Activated CD8-positive, alpha-beta memory T cell treated with anti-CD3 and anti-CD28 coated beads for 4 hours (primary cell): Measurements from ENCODE around the gene GOLT1A.

Experiments used
- DNase-seq, 2 donors: peaks; one replicate each; pipeline ENCODE4 v3.0.0-alpha.2; 2020; ENCODE audit warnings: low read depth in 2 of 2

The GOLT1A gene

DNA sequence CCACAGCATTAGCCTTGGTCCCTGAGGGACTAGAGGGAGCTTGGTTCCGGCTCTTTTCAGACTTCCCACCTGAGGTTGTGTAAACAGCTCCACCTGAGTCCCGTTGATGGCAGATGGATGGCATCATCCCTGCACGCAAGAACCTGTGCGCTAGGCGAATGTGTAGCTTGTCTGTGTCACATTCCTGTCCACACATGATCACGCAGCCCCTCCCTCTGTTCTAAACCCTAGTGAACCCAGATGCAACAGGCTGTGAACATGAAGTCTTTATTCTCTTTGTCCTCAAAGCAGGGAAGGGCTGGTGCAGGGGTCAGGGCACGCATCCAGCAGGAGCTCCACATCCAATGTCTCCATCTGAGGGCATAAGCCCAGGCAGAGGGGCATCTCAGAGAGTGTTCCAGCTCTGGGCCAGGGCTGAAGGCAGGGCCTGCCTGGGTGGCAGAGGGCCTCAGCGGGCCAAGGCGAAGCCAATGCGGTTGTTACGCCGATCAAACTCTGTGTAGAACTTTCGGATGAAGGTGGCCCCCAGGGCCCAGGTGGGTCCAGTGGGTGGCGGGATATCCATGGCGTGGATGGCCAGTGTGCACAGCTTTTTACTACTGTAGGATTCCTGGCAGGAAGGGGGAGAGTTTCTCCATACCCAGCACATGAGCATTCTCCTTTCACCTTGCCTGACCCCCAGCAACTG is 59.1 kb downstream of the GOLT1A start:
- no peak for DNase-seq

DNA sequence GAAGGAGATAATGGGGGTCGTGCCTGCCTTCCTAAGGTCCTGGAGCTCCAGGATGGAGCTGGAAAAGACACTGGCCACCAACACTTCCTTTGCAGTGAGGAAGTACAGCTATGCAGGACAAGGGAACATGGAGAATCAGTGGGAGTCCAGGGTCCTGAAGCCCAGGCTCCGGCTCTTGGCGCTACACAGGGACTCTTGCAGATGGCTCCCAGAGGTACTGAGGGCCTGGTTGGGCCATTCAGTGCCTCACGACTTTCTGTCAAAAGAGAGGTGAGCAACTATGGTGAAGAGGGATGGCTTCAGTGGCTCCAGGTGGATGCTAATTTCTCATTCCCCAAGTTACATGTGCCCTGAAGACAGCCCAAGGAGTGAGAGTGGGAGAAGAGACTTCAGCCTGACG is 60.1 kb downstream of the GOLT1A start:
- DNase-seq: no peak

DNA sequence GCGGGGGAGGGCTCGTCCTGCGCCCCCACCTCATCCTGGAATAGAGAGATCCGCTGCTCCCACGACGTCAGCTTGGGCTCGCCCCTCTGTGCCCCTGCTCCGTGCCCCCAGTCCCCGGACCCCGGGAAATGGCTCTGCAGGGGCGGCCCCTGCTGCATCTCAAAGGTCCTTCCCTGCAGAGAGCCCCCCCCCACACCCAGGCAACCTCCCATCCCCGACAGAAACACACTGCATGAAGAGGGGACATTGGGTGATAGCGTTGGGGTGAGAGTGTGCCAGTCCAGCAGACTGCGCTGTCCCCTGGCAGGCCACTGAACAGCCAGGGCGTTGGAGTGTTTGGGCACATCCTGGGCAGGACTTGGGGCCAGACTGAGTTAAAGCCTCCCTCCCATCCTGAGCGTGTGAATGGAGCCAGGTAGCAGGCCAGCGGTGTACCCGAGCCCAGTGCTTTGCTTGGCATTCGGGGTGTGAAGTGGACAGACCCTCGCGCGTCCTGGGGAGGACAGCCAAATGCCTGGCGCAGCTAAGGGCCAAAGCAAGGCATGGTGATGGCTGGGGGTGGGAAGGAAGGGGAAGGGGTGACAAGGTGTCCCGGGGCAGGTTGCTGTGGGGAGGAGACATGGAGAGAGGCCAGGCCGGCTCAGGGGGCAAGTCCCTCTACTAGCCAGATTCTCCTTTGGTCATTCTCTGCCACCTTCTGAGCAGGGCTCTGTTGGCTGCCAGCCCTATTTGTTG is 61.3 kb downstream of the GOLT1A start:
- no peak for DNase-seq

DNA sequence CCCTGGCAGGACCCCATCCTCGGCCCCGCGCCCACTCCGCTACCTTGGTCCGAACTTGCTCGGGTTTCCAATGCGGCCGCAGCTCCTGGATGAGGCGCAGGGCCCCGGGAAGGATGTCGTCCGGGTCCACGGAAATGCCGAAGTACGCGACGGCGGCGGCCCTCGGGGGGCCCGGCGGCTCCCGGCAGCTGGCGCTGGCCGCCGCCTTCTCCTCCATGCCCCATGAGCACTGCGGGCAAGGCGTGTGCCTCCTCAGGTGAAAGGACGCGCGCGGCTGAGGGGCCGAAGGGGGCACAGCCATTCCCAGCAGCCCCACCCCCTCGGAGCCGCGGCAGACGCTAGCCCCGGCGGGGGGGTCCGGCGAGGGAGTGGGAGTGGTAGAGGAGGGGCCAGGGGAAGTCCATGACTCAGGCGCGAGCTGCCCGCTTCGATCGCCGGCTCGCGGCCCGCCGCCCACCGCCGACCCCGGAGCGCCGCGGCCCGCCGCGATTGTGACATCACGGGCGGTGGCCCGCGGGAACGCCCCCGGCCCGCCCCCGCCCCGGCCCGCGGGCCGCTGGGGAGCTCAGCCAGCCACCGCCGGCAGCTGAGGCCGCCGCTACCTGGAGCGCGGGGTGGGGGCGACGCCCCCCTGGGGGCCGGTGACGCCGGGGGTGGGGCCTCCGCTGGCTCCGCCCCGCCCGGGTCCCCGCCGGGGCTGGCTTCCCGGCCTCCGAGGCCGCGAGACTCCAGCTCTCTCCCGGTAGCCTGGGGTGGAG is 62.1 kb downstream of the GOLT1A start, which contains the start of gene ETNK2:
Gene ETNK2, minus strand, starts transcription at position 493 of the 758 bp plus-strand sequence. Its CDS starts 192 bp downstream, at position 301.
- peak; percentile 26 to 30 for DNase-seq

DNA sequence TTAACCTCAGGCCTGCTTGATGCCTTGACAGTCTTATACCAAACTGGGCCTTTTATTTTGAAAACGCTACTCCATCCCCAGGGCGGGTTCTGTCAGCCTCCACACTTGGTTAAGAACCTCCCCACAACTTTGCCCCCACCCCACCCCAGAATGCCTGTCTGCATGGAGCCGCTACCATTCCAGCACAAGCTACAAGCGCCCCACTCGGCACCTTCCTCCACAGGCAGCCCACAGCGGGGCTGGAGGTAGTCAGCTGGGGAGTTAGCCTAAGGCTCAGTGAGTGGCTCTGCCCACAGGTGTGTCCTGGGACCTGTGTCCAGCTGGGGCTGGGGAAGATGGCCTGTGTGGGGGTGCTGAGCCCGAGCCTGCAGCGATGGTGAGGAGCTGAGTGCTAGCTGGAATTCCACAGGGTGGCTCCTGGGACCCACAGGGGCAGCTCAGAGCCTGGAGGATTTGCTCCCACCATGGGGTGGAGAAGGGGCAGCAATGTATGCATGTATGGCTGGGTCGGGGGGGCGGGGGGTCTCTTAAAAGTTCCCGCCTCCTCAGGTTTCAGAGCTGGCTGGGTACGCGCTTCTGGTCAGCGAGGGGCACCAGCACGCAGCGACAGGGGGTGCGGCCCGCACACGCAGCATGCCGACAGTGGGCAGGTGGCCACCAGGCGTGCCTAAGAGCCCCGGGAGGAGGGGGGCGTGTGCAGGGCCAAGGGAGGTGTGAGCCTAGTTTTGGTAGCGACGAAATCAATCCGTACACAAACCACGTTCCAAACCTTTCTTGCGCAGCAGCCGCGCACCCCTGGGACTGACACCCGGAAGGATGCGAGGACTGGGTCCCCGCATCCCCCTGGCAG is 62.9 kb downstream of the GOLT1A start:
- no peak for DNase-seq

DNA sequence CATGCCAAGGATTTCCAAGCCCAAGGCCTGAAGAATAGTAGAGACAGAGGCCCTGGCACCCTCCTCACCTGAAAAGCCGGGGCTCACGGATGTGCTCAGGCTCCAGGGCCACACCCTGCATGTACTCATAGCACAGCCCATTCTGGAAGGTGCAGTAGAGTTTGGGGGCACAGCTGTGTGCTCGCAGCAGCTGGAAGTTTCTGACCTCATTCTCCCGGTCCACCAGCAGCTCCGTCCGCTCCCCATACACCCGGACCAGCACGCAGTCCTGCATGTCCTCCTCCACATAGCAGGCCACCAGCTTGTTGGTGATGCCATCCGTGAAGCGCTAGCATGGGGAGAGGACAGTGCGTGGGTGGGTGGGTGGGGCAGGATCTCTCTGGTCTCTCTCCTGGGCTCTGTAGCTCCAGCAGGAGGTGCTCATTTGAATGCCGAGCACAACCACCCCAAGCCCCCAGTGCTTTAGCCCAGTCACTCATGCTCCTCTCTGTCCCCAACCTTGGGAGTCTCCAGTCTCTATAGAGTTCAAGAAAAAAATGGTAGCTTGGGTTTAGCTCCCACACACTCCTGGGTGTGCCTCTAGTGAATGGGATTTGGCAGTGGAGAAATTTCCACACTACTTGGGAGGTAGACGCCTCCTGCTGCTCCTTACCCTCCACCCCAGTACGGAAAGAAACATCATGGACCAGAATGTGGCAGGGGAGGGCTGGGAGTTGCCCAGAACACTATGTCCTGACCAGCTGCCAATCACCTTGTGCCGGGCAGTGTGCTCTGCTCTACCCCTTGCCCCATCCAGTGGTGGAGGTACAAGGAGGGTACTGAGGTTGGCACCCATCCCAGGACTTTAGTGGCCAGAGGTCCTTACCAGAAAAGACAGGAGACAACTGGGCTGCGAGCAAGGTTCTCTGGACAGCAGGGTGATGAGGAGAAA is 63.9 kb downstream of the GOLT1A start:
- DNase-seq: no peak

DNA sequence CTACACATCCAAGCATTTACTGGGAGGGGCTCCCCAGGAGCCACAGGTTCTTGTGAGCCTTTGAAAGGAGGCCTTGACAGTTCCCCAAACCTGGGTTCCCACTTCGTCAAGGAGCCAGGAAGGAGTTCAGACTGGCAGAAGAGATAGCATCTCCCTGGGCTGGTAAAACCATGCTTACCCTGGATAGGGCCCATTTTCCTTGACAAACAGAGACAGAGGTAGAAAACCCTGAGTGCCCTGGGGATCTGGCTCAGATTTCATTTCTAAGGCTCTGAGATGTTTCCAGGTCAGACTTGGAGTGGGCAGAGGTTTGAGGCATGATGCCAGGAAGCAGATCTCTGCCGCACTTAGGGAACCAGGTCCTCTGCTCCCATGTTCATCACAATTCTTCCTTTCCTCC is 64.7 kb downstream of the GOLT1A start:
- no peak for DNase-seq
